SK-N-MC (cell line): ENCODE results near the gene TRIM63.

Source experiments
- FOXP2 ChIP-seq: optimal IDR thresholded peaks from 2 replicates; pipeline ENCODE3; 2011; ENCODE audit warnings: mild to moderate bottlenecking, moderate library complexity; ENCODE audit not compliant: insufficient read depth; ENCODE audit errors: extremely low read length, control extremely low read depth
- POLR2AphosphoS5 ChIP-seq: IDR thresholded peaks from 2 replicates; pipeline ENCODE4 v1.6.1; 2012; ENCODE audit warnings: mild to moderate bottlenecking, low read depth, low read length, borderline replicate concordance

DNA sequence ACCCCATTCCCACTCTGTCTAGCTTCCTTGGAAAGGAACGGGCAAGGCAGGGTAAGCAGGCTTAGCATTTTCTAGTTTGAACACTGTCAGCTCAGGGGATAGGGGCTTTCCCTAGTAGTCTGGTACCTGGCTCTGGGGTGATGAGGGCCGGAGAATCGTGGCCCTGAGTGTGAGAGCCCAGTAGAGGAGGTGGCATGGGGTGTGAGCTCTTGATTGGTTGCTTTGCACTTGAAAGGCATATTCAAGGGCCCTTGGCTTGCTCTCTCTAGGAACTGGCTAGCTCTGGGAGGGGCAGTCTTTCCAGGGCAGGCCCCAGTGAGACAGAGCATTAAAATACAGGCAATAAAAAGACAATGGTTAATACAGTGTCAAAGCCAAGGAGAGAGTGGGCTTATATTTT lies 56.6 kb downstream of the TRIM63 start:
- TF ChIP-seq POLR2AphosphoS5 (no peak), FOXP2 (no peak)
